22Rv1 (cell line): ENCODE data around the gene STAT6.

Source experiments
- H3K27ac ChIP-seq: fragments of 450-650 bp; 2 replicates; pipeline ENCODE4 v1.5.1; 2017
- CTCF ChIP-seq: fragments of 450-650 bp; IDR thresholded peaks from 2 replicates; pipeline ENCODE4 v1.5.1; 2017; ENCODE audit warnings: mild to moderate bottlenecking
- ZFX ChIP-seq: fragments of 450-650 bp; IDR thresholded peaks from 2 replicates; pipeline ENCODE4 v1.6.1; 2017; ENCODE audit warnings: antibody characterized with exemption, borderline replicate concordance

The STAT6 gene

GRCh38 chr12:57157588-57158173 is 46.5 kb upstream of the STAT6 start:
- H3K27ac ChIP-seq = no peak overlapping the region
- TF ChIP-seq ZFX (no peak), CTCF (no peak)

- H3K27ac ChIP-seq = no peak overlapping the region
- TF ChIP-seq CTCF = no peak
- no peak for TF ChIP-seq ZFX
Observed at GRCh38 chr12:57156701-57157403, 45.7 kb upstream of the STAT6 start.

- no peak for TF ChIP-seq CTCF
- no peak for TF ChIP-seq ZFX
Observed at GRCh38 chr12:57154804-57155434, 43.8 kb upstream of the STAT6 start.

GRCh38 chr12:57154076-57154475 is 42.9 kb upstream of the STAT6 start:
- TF ChIP-seq ZFX = no peak
- no peak for TF ChIP-seq CTCF
- no peak overlapping the region for H3K27ac ChIP-seq

More at GRCh38 chr12:57154804-57155434, 43.8 kb upstream of the STAT6 start:
- H3K27ac ChIP-seq = no peak overlapping the region

- TF ChIP-seq CTCF (no peak), ZFX (no peak)
- no peak overlapping the region for H3K27ac ChIP-seq
Observed at GRCh38 chr12:57153415-57153997, 42.3 kb upstream of the STAT6 start.

GRCh38 chr12:57152639-57153038 is 41.5 kb upstream of the STAT6 start:
- TF ChIP-seq CTCF (no peak), ZFX (no peak)
- H3K27ac ChIP-seq = no peak overlapping the region
